HG03342 (cell line): Measurements from ENCODE around the gene FDX1.

ENCODE experiments used
- ATAC-seq: cut with Tn5 transposase; IDR thresholded peaks from one replicate; pipeline ENCODE4 v1.9.1; 2021; ENCODE audit warnings: mild to moderate bottlenecking, moderate library complexity; ENCODE audit not compliant: unreplicated experiment

FDX1 gene

DNA sequence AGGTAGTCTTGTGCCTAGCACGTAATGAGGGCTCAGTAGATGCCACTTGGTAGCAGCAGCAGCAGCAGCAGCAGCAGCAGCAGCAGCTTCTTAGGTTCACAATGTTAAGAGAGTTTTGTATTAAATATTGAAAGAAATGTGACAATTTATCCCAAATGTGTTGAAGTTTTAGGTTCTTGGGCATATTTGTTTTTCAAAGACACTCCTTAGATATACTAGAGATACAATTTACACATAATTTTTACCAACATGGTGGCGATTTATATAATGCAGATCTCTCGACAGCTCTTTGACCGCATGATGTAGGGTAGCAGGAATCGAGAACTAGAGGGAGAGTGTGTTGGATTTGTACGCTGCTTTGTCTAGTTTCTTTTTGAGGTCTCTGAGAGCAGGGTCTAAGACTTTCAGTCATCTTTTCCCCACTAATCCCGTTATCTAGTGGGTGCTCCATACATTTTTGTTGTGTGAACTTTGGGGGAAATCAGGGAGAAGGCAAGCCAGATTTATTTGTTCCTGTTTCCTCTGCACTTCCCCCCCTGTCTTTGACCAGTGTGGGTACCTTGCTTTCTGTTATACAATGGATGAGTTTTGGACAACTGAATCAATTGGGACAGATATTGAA is 1.4 kb downstream of the FDX1 start:
- ATAC-seq: no peak

GRCh38 chr11:110431674-110432073 is 1.9 kb downstream of the FDX1 start:
- ATAC-seq: no peak

DNA sequence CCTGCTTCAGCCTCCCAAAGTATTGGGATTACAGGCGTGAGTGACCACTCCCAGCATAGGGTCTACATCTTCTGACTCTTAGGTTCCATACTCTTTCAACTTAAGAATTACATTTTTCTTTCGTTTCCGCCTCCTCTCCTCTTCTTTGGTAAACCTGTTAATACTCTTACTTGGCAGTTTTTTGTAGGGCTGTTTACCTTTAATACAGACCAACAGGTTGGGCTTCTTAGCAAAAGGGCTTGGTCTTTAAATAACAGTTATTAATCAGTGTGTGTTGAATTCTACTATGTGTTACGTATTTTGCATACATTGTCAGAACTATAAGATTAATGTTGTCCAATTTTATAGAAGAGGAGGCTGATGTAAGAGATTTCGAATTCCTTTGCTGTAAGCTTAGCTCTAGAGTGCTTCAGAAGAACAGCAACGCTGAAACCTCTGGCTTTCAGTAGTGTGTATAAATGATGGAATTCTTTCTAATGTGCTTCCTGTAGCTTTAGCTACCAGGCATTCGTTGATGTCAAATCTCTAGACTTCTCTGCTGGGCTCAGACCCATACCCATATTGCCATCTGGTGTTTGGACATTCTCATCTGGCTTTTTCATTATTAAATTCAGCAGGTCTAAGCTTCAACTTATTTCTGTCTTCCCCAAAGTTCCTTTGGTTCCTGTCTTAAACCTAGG is 3.1 kb downstream of the FDX1 start:
- ATAC-seq: no peak

- ATAC-seq: no peak
Measured at GRCh38 chr11:110433393-110434333, 3.9 kb downstream of the FDX1 start.

- ATAC-seq: no peak
Measured at GRCh38 chr11:110434952-110435779, 5.4 kb downstream of the FDX1 start.

GRCh38 chr11:110435780-110436717 is 6.3 kb downstream of the FDX1 start:
- no peak for ATAC-seq

DNA sequence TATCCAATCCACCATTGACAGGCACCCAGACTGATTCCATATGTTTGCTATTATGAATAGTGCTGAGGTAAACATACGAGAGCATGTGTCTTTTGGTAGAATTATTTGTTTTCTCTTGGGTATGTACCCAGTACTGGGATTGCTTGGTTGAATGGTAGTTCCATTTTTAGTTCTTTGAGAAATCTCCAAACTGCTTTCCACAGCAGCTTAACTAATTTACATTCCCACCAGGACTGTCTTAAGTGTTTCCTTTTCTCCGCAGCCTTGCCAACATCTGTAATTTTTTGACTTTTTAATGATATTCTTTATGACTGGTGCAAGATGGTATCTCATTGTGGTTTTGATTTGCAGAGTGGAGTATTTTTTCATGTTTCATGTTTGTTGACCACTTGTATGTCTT is 8.3 kb downstream of the FDX1 start:
- ATAC-seq: no peak

DNA sequence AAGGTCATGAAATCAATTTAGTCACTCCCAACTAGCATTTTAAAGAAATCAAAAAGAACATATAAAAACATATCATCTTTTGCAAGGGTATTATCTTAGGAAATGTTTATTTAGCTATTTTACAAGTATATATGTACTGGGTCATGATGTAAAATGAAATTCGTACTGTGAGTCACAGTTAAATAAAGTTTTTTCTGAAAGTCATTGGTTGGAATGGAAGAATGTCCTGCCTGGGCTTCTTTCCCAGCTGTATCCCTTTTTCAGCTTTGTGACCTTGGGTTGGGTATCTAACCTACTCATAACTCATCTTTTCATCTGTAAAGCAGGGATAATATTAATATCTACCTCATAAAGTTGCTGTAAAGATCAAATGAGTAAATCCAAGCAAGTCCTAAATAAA is 15.7 kb downstream of the FDX1 start:
- no peak for ATAC-seq

DNA sequence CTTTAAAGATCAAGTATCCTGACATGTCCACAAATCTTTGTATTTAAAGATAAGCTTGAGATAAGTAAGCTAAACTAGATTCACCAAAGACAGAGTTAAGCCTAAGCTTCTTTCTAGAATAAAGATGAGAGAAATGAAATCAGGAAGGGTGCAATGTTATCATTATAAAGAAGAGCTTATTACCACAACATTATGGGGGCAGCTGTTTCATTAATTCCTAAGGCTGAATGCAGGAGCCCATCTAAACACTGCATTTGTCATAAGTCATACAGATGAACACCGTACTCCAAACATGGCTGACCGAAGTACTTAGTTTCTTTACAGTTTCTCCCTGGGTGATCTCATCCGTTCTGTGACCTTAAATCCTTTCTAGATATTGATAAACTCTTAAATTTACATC is 16.3 kb downstream of the FDX1 start:
- ATAC-seq: no peak

GRCh38 chr11:110446594-110446993 is 16.8 kb downstream of the FDX1 start:
- ATAC-seq: no peak

DNA sequence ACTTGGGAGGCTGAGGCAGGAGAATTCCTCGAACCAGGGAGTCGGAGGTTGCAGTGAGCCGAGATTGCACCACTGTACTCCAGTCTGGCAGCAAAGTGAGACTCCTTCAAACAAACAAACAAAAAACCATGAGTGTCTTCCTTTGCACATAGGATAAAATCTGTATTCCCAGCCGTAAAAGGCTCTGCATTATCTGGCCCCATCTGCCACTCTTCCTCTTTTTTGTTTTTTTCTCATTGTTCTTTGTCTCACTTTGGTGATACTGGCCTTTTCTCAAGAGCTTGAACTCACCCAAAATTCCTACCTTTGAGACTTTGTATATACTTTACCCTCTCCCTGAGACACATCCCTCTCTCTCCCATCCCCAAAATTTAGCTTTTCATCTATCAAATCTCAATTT is 17.6 kb downstream of the FDX1 start:
- no peak for ATAC-seq

DNA sequence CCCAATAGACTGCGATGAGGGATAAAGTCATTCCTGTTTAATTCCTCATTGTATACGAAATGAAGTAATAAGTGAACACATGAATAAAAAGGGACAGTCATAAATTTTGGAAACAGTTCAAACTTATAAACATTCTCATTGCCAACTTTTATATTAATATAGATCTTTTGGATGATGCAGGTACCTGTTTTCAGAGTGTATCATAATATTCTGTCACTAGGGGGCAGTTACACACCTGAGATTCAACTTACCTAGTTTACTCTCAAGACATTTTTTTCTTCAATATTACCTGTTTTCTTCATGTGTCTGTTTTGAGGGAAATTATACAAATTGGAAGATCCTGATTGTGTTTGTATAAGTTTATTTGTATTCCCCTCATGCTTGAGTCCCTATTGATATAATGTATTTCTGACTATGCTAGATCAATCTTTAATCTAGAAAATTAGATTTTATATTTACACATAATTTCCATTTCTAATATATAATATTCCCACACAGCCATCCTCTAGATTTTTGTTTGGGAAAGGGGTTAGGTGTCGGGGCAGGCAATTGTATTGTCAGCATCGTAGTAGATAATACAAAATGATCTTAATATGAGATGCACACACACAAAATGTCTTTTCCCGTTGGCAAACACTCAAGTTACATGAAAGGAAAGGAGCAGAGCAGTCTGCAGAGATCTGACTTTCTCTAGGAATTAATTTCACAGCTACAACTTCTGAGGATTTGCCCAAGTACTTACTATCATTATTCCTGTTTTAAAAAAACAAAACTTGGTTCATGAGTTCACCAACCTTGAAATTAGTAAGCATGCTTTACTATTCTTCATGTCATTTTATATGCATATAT is 18.4 kb downstream of the FDX1 start:
- no peak for ATAC-seq

- no peak for ATAC-seq
Measured at GRCh38 chr11:110450246-110450645, 20.5 kb downstream of the FDX1 start.

GRCh38 chr11:110452720-110453119 is 23.0 kb downstream of the FDX1 start:
- no peak for ATAC-seq

DNA sequence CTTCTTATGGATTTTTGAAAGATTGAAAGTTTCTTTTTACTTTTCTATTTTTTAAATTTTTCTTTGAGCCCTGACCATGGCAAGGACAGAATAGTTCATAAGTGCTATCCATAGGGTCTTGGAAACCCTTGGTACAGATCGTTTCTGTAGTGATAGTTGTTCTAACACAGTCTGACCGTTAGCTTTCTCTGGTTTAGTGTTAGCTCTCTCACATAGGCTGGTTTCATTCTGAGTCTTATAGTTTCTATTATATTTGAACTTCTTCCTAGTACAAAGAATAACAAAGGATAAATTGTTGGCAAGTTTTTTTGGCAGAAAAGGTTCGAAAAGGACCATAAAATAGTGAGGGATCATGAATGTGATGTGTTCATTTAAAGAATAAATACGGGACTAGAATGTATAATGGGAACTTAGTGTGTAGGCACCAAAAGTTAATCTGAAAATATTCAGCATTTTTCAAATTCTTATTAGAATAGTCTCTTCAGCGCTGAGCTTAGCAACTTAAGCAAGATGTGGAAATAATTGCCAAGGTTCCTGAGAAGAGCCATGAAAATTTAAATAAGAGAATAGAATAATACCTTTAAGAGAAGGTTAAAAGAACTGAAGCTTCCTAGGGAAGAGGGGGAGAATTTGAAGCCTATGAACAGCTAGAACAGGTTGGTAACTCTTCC is 24.1 kb downstream of the FDX1 start:
- peak; percentile 73 for ATAC-seq

GRCh38 chr11:110454609-110455008 is 24.9 kb downstream of the FDX1 start:
- ATAC-seq: no peak

DNA sequence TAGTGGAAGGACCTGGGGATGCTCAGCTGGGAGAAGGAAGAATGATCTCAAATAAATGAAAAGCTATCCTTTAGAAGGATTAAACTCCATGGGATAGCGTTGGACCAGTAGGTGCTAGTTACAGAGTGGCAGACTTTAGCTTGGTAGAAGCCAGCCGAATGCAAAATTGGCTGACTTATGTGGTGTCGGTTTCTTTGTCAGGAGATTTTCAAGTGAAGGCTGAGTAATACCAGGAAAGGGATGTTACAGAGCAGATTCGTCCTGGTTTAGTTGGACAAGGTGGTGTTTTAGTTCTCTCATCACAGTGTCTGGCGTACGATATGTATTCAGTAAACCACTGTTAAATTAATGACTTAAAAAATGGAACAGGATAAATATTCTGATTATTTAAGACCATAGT is 26.0 kb downstream of the FDX1 start:
- ATAC-seq: peak; percentile 56

GRCh38 chr11:110463153-110463552 is 33.4 kb downstream of the FDX1 start:
- no peak for ATAC-seq
